ENCODE results near the gene SAMM50.

SAMM50 gene

DNA sequence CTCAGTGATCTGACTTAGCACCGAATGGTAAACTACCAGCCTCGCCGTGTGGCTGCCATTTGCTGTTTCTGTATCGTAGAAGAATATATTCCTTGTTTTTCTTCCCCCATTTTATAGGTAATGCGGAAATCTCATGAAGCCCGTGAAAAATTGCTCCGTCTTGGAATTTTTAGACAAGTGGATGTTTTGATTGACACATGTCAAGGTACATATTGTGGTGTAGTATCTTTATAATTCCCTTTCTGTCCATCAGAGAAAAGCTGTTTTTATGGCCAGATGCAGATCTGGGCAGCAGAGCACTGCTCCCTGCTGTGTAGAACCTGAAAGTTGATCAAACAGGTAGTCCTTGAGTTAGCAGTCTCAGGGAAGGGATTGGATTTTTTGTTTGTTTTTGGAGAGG is 13.4 kb downstream of the SAMM50 start:
- in situ Hi-C loops (cut with HindIII; ENCODE audit: low sequenced_read_pairs) = no loop called here
- DNase-seq (ENCODE audit: low read depth) = no peak
- H3K4me3 ChIP-seq (ENCODE audit: low read depth, low read length) = no peak overlapping the region
- TF ChIP-seq CTCF (IDR thresholded peaks at IDR 0.05; ENCODE audit: low read depth, low read length, missing control alignments) = no peak

DNA sequence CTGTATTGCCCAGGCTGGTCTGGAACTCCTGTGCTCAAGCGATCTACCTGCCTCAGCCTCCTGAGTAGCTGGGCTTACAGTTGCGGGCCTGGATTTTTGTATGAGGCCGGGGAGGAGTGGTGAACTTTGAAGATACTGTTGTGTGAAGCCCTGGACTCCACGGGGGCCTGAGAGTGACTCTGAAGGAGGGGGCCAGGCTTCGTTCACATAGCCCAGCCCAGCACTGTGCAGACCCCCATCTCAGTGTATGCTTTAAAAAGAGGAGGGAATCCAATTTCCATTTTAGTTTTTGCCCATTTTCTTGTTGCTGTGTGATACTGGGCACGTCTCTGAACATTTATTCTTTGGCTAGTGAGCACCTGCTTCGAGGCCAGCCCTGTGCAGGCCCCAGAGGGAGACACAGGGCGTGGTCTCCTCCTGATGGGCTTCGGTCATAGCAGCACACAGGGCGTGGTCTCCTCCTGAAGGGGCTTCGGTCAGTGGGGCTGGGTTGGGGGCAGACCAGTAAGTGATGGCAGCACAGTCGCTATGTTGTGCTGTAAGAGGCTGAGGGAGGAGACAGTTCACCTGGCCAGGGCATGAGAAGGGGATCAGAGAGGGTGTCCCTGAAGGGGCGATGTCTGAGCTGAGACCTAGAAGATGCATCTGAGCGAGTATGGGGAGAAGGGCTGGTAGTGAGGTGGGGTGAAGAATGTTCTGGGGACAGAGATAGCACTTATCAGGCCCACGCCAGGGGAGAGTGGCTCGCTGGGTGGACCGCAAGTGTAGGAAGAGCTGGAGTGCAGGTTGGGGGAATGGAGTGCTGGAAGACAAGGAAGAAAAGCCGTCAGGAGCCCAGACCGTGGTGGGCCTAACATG is 14.0 kb downstream of the SAMM50 start:
- TF ChIP-seq CTCF (IDR thresholded peaks at IDR 0.05; ENCODE audit: low read depth, low read length, missing control alignments) = no peak
- DNase-seq (ENCODE audit: low read depth) = no peak
- H3K4me3 ChIP-seq (ENCODE audit: low read depth, low read length) = no peak overlapping the region
- in situ Hi-C loops (cut with HindIII; ENCODE audit: low sequenced_read_pairs) = no loop called here

GRCh38 chr22:43969989-43970755 is 14.9 kb downstream of the SAMM50 start:
- in situ Hi-C loops (cut with HindIII; ENCODE audit: low sequenced_read_pairs) = no loop called here
- DNase-seq (ENCODE audit: low read depth) = no peak
- H3K4me3 ChIP-seq (ENCODE audit: low read depth, low read length) = no peak overlapping the region
- no peak for TF ChIP-seq CTCF (IDR thresholded peaks at IDR 0.05; ENCODE audit: low read depth, low read length, missing control alignments)

DNA sequence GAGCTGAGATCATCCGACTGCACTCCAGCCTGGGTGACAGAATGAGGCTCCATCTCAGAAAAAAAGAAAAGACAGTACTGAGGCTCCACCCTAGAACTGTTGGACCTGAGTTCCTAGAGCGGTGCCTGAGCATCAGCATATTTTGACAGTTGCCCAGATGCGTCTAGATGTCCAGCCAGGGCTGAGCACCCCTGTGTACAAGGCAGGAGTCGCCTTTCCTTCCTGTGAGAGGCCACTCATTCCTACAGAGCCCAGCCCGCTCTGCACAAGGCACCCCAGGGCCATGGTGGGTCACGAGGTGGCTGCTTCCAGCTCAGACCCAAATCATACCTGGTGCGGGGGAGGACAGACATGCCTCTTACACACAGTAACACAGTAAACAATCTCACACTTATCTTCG is 15.9 kb downstream of the SAMM50 start:
- no peak for TF ChIP-seq CTCF (IDR thresholded peaks at IDR 0.05; ENCODE audit: low read depth, low read length, missing control alignments)
- H3K4me3 ChIP-seq (ENCODE audit: low read depth, low read length) = no peak overlapping the region
- DNase-seq (ENCODE audit: low read depth) = no peak
- in situ Hi-C loops (cut with HindIII; ENCODE audit: low sequenced_read_pairs) = no loop called here

DNA sequence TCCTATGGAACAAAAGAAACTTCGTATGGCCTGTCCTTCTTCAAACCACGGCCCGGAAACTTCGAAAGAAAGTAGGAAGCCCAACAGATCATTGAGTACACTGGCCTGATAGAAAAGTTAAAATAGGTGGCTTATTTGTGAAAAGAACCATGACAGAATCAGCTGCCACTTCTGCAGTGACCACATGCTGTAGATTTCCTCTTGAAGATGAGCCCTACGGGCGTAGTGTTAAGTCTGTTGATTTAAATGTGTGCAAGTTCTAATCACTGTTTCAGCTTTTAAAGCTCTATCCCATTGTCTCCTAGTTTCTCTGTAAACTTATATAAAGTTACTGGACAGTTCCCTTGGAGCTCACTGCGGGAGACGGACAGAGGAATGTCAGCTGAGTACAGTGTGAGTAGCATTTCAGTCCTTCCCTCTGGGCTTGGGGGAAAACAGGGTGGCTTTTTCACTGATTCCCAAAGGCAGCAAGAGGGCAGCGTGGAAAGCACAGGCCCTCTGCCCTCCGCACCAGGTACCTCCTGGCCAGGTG is 17.8 kb downstream of the SAMM50 start:
- in situ Hi-C loops (cut with HindIII; ENCODE audit: low sequenced_read_pairs) = no loop called here
- TF ChIP-seq CTCF (IDR thresholded peaks at IDR 0.05; ENCODE audit: low read depth, low read length, missing control alignments) = no peak
- DNase-seq (ENCODE audit: low read depth) = no peak
- H3K4me3 ChIP-seq (ENCODE audit: low read depth, low read length) = no peak overlapping the region

GRCh38 chr22:43974028-43974545 is 18.8 kb downstream of the SAMM50 start:
- TF ChIP-seq CTCF (IDR thresholded peaks at IDR 0.05; ENCODE audit: low read depth, low read length, missing control alignments) = no peak
- no peak for DNase-seq (ENCODE audit: low read depth)
- in situ Hi-C loops (cut with HindIII; ENCODE audit: low sequenced_read_pairs) = no loop called here
- no peak overlapping the region for H3K4me3 ChIP-seq (ENCODE audit: low read depth, low read length)

Measured in astrocyte of the cerebellum (primary cell).